HEK293 (cell line): ENCODE data around the gene OCA2.

Source experiments
- CTCF ChIA-PET: fragments of 350-600 bp; formaldehyde crosslinking; extraction: SDS; loops from one replicate; lab custom pipeline; 2021; ENCODE audit warnings: antibody characterized with exemption; lab: Yijun Ruan, JAX
- POLR2A ChIA-PET: fragments of 300-600 bp; formaldehyde crosslinking; extraction: SDS; loops from one replicate; lab custom pipeline; 2020; ENCODE audit warnings: antibody characterized with exemption, inconsistent platforms; lab: Yijun Ruan, JAX
- H3K27ac ChIP-seq: fragments of 200-500 bp; sonication (Bioruptor generic); 2 replicates; pipeline ENCODE4 v1.5.1; 2014; ENCODE audit warnings: low read depth, low read length, control low read depth, inconsistent platforms; ENCODE audit errors: extremely low read depth
- H3K36me3 ChIP-seq, 2 experiments: fragments of 200-500 bp in 1 of 2; sonication (Bioruptor generic) in 1 of 2; 1 replicate in 1 of 2; 2 replicates in 1 of 2; pipeline ENCODE4 v1.5.1; 2014 to 2017; ENCODE audit warnings: inconsistent platforms in 2 of 2, low read length in 2 of 2; ENCODE audit not compliant: control insufficient read depth in 2 of 2, insufficient read depth in 1 of 2
- H3K4me1 ChIP-seq: fragments of 200-500 bp; sonication (Bioruptor generic); 2 replicates; pipeline ENCODE4 v1.5.1; 2014; ENCODE audit warnings: mild to moderate bottlenecking, low read length, inconsistent platforms; ENCODE audit not compliant: control insufficient read depth, insufficient read depth
- H3K4me3 ChIP-seq: 2 replicates; pipeline ENCODE4 v1.5.1; 2011; ENCODE audit warnings: low read depth, mild to moderate bottlenecking, control low read depth, low read length, moderate library complexity
- H3K9me3 ChIP-seq: fragments of 200-500 bp; sonication (Bioruptor generic); 2 replicates; pipeline ENCODE4 v1.5.1; 2014; ENCODE audit warnings: low read depth, low read length, inconsistent platforms; ENCODE audit not compliant: control insufficient read depth, insufficient read depth
- BCL11B ChIP-seq: fragments of 450-650 bp; formaldehyde crosslinking; IDR thresholded peaks from 2 replicates; pipeline ENCODE4 v1.5.1; 2016; ENCODE audit warnings: low read depth, missing biosample characterization, missing genetic modification characterization
- EGR2 ChIP-seq: fragments of 450-650 bp; formaldehyde crosslinking; IDR thresholded peaks from 2 replicates; pipeline ENCODE4 v1.5.1; 2016; ENCODE audit warnings: low read depth, missing biosample characterization, missing genetic modification characterization
- GLIS2 ChIP-seq: fragments of 450-650 bp; formaldehyde crosslinking; IDR thresholded peaks from 2 replicates; pipeline ENCODE4 v1.5.1; 2016; ENCODE audit warnings: missing biosample characterization, missing genetic modification characterization
- OVOL3 ChIP-seq: fragments of 450-650 bp; formaldehyde crosslinking; IDR thresholded peaks from 2 replicates; pipeline ENCODE4 v1.5.1; 2016; ENCODE audit warnings: missing biosample characterization, missing genetic modification characterization
- PATZ1 ChIP-seq: fragments of 450-650 bp; formaldehyde crosslinking; IDR thresholded peaks from 2 replicates; pipeline ENCODE4 v1.5.1; 2016; ENCODE audit warnings: missing biosample characterization, missing genetic modification characterization
- ZBTB10 ChIP-seq: fragments of 450-650 bp; formaldehyde crosslinking; IDR thresholded peaks from 2 replicates; pipeline ENCODE4 v1.5.1; 2016; ENCODE audit warnings: missing biosample characterization, missing genetic modification characterization
- ZFHX2 ChIP-seq: fragments of 450-650 bp; formaldehyde crosslinking; conservative IDR thresholded peaks from 2 replicates; pipeline ENCODE4 v1.5.1; 2016; ENCODE audit warnings: missing biosample characterization, missing genetic modification characterization
- ZFP37 ChIP-seq: fragments of 450-650 bp; formaldehyde crosslinking; IDR thresholded peaks from 2 replicates; pipeline ENCODE4 v1.5.1; 2016; ENCODE audit warnings: missing biosample characterization, missing genetic modification characterization
- ZFP41 ChIP-seq: fragments of 450-650 bp; formaldehyde crosslinking; IDR thresholded peaks from 2 replicates; pipeline ENCODE4 v1.5.1; 2016; ENCODE audit warnings: missing biosample characterization, missing genetic modification characterization, borderline replicate concordance
- ZIC2 ChIP-seq: fragments of 450-650 bp; formaldehyde crosslinking; IDR thresholded peaks from 2 replicates; pipeline ENCODE4 v1.5.1; 2016; ENCODE audit warnings: missing biosample characterization, missing genetic modification characterization
- ZNF10 ChIP-seq: fragments of 450-650 bp; formaldehyde crosslinking; IDR thresholded peaks from 2 replicates; pipeline ENCODE4 v1.5.1; 2017; ENCODE audit warnings: missing biosample characterization, missing genetic modification characterization
- ZNF121 ChIP-seq: fragments of 450-650 bp; formaldehyde crosslinking; IDR thresholded peaks from 2 replicates; pipeline ENCODE4 v1.5.1; 2016; ENCODE audit warnings: missing biosample characterization, missing genetic modification characterization
- ZNF138 ChIP-seq: fragments of 450-650 bp; formaldehyde crosslinking; IDR thresholded peaks from 2 replicates; pipeline ENCODE4 v1.5.1; 2016; ENCODE audit warnings: missing biosample characterization, missing genetic modification characterization, borderline replicate concordance
- ZNF169 ChIP-seq: fragments of 450-650 bp; formaldehyde crosslinking; IDR thresholded peaks from 2 replicates; pipeline ENCODE4 v1.5.1; 2016; ENCODE audit warnings: missing biosample characterization, missing genetic modification characterization
- ZNF184 ChIP-seq: fragments of 450-650 bp; IDR thresholded peaks from 2 replicates; pipeline ENCODE4 v1.5.1; 2018; ENCODE audit warnings: missing biosample characterization, mild to moderate bottlenecking, missing genetic modification characterization
- ZNF202 ChIP-seq: fragments of 450-650 bp; formaldehyde crosslinking; IDR thresholded peaks from 2 replicates; pipeline ENCODE4 v1.5.1; 2016; ENCODE audit warnings: missing biosample characterization, missing genetic modification characterization, borderline replicate concordance
- ZNF391 ChIP-seq: fragments of 450-650 bp; formaldehyde crosslinking; IDR thresholded peaks from 2 replicates; pipeline ENCODE4 v1.5.1; 2016; ENCODE audit warnings: low read depth, missing biosample characterization, missing genetic modification characterization, borderline replicate concordance
- ZNF514 ChIP-seq: fragments of 450-650 bp; formaldehyde crosslinking; IDR thresholded peaks from 2 replicates; pipeline ENCODE4 v1.5.1; 2016; ENCODE audit warnings: missing biosample characterization, missing genetic modification characterization
- ZNF529 ChIP-seq: fragments of 450-650 bp; formaldehyde crosslinking; IDR thresholded peaks from 2 replicates; pipeline ENCODE4 v1.5.1; 2017; ENCODE audit warnings: missing genetic modification characterization, missing biosample characterization; ENCODE audit not compliant: insufficient replicate concordance
- ZNF548 ChIP-seq: fragments of 450-650 bp; formaldehyde crosslinking; IDR thresholded peaks from 2 replicates; pipeline ENCODE4 v1.5.1; 2016; ENCODE audit warnings: missing biosample characterization, missing genetic modification characterization
- ZNF623 ChIP-seq: fragments of 450-650 bp; formaldehyde crosslinking; IDR thresholded peaks from 2 replicates; pipeline ENCODE4 v1.5.1; 2016; ENCODE audit warnings: missing biosample characterization, missing genetic modification characterization
- ZNF624 ChIP-seq: fragments of 450-650 bp; formaldehyde crosslinking; IDR thresholded peaks from 2 replicates; pipeline ENCODE4 v1.5.1; 2017; ENCODE audit warnings: missing biosample characterization, missing genetic modification characterization
- ZNF658 ChIP-seq: fragments of 450-650 bp; formaldehyde crosslinking; IDR thresholded peaks from 2 replicates; pipeline ENCODE4; 2016; ENCODE audit warnings: missing biosample characterization, missing genetic modification characterization
- ZNF664 ChIP-seq: fragments of 450-650 bp; formaldehyde crosslinking; IDR thresholded peaks from 2 replicates; pipeline ENCODE4 v1.5.1; 2016; ENCODE audit warnings: missing biosample characterization, missing genetic modification characterization
- ZNF701 ChIP-seq: fragments of 450-650 bp; formaldehyde crosslinking; IDR thresholded peaks from 2 replicates; pipeline ENCODE4 v1.5.1; 2016; ENCODE audit warnings: missing biosample characterization, missing genetic modification characterization
- ZNF768 ChIP-seq: fragments of 450-650 bp; formaldehyde crosslinking; IDR thresholded peaks from 2 replicates; pipeline ENCODE4 v1.5.1; 2018; ENCODE audit warnings: missing biosample characterization, mild to moderate bottlenecking, missing genetic modification characterization
- ZNF791 ChIP-seq: fragments of 450-650 bp; formaldehyde crosslinking; IDR thresholded peaks from 2 replicates; pipeline ENCODE4 v1.5.1; 2016; ENCODE audit warnings: missing biosample characterization, missing genetic modification characterization
- ZSCAN18 ChIP-seq: fragments of 450-650 bp; formaldehyde crosslinking; IDR thresholded peaks from 2 replicates; pipeline ENCODE4 v1.5.1; 2016; ENCODE audit warnings: missing biosample characterization, missing genetic modification characterization
- TF ChIP-seq, protein P1 (sequence below): fragments of 450-650 bp; formaldehyde crosslinking; IDR thresholded peaks from 2 replicates; pipeline ENCODE4 v1.5.1; 2016; ENCODE audit warnings: missing biosample characterization, missing genetic modification characterization

OCA2 gene

DNA sequence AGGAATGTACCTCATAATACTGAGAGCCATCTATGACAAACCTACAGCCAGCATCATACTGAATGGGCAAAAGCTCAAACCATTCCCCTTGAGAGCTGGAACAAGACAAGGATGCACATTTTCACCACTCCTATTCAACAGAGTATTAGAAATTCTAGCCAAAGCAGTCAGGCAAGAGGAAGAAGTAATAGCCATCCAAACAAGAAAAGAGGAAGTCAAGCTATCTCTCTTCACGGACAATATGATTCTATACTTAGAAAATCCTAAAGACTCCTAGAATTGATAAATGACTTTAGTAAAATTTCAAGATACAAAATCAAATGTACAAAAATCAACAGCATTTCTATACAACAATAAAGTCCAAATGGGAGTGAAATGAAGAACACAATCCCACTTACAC lies 30.2 kb downstream of the OCA2 start:
- POLR2A ChIA-PET = no interaction called here
- CTCF ChIA-PET = no interaction called here
- TF ChIP-seq ZNF791 = no peak
- TF ChIP-seq ZNF391 (tag by site-specific recombination) = no peak
- TF ChIP-seq BCL11B (tag by site-specific recombination) = no peak
- no peak for TF ChIP-seq EGR2
- no peak for TF ChIP-seq ZFHX2 (tag by site-specific recombination)
- TF ChIP-seq ZFP41 (tag by site-specific recombination) = no peak
- TF ChIP-seq ZSCAN18 = no peak
- no peak for TF ChIP-seq GLIS2
- no peak for TF ChIP-seq ZIC2 (tag by site-specific recombination)
- TF ChIP-seq ZNF658 (tag by site-specific recombination) = no peak
- TF ChIP-seq ZNF548 (tag by site-specific recombination) = no peak
- TF ChIP-seq ZNF514 (tag by site-specific recombination) = no peak
- no peak for TF ChIP-seq ZNF664 (tag by site-specific recombination)
- TF ChIP-seq ZNF202 (tag by site-specific recombination) = no peak
- TF ChIP-seq ZNF169 (tag by site-specific recombination) = no peak
- TF ChIP-seq, protein P1, sequence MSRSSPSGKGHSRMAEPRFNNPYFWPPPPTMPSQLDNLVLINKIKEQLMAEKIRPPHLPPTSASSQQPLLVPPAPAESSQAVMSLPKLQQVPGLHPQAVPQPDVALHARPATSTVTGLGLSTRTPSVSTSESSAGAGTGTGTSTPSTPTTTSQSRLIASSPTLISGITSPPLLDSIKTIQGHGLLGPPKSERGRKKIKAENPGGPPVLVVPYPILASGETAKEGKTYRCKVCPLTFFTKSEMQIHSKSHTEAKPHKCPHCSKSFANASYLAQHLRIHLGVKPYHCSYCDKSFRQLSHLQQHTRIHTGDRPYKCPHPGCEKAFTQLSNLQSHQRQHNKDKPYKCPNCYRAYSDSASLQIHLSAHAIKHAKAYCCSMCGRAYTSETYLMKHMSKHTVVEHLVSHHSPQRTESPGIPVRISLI (tag by site-specific recombination) = no peak
- no peak for TF ChIP-seq ZNF701 (tag by site-specific recombination)
- TF ChIP-seq ZNF121 (tag by site-specific recombination) = no peak
- Histone ChIP-seq H3K27ac (no peak overlapping the region), H3K4me1 (no peaks in the 10 kb centered on the region), H3K9me3 (no peaks in the 10 kb centered on the region), H3K4me3 (no peak overlapping the region), H3K36me3 (no peaks in the 10 kb centered on the region)

GRCh38 chr15:28066231-28066630 lies 32.9 kb downstream of the OCA2 start:
- H3K9me3 ChIP-seq = no peaks in the 10 kb centered on the region
- H3K27ac ChIP-seq = no peak overlapping the region
- no peaks in the 10 kb centered on the region for H3K36me3 ChIP-seq
- no peaks in the 10 kb centered on the region for H3K4me1 ChIP-seq
- ChIA-PET CTCF (no interaction called here), POLR2A (no interaction called here)
- no peak overlapping the region for H3K4me3 ChIP-seq
- no peak for TF ChIP-seq ZNF623
- TF ChIP-seq ZFP37 (tag by site-specific recombination) = no peak
- no peak for TF ChIP-seq ZNF529 (tag by site-specific recombination)
- TF ChIP-seq ZNF184 (tag by site-specific recombination) = no peak
- TF ChIP-seq ZNF10 (tag by site-specific recombination) = no peak
- TF ChIP-seq ZNF658 (tag by site-specific recombination) = no peak
- no peak for TF ChIP-seq ZNF138 (tag by site-specific recombination)
- TF ChIP-seq ZBTB10 (tag by site-specific recombination) = no peak
- no peak for TF ChIP-seq PATZ1 (tag by site-specific recombination)
- TF ChIP-seq OVOL3 (tag by site-specific recombination) = no peak
- no peak for TF ChIP-seq ZNF768
- TF ChIP-seq ZNF624 = no peak
